HEK293 (cell line): ENCODE results near the gene DST.

Source experiments
- BCL11A ChIP-seq: fragments of 450-650 bp; formaldehyde crosslinking; IDR thresholded peaks from 2 replicates; pipeline ENCODE4 v1.5.1; 2016; ENCODE audit warnings: low read depth, missing biosample characterization, missing genetic modification characterization
- BCL11B ChIP-seq: fragments of 450-650 bp; formaldehyde crosslinking; IDR thresholded peaks from 2 replicates; pipeline ENCODE4 v1.5.1; 2016; ENCODE audit warnings: low read depth, missing biosample characterization, missing genetic modification characterization
- MYNN ChIP-seq: fragments of 450-650 bp; formaldehyde crosslinking; IDR thresholded peaks from 2 replicates; pipeline ENCODE4 v1.5.1; 2016; ENCODE audit warnings: missing biosample characterization, missing genetic modification characterization, borderline replicate concordance
- PRDM4 ChIP-seq: fragments of 450-650 bp; formaldehyde crosslinking; IDR thresholded peaks from 2 replicates; pipeline ENCODE4 v1.5.1; 2017; ENCODE audit warnings: missing biosample characterization, missing genetic modification characterization
- REPIN1 ChIP-seq: fragments of 450-650 bp; formaldehyde crosslinking; IDR thresholded peaks from 2 replicates; pipeline ENCODE4 v1.5.1; 2017; ENCODE audit warnings: missing biosample characterization, missing genetic modification characterization, low read depth
- SCRT1 ChIP-seq: fragments of 450-650 bp; formaldehyde crosslinking; IDR thresholded peaks from 2 replicates; pipeline ENCODE4 v1.5.1; 2016; ENCODE audit warnings: missing biosample characterization, missing genetic modification characterization, borderline replicate concordance
- TSHZ1 ChIP-seq: fragments of 450-650 bp; formaldehyde crosslinking; IDR thresholded peaks from 2 replicates; pipeline ENCODE4 v1.5.1; 2016; ENCODE audit warnings: missing biosample characterization, missing genetic modification characterization, borderline replicate concordance
- ZBTB7A ChIP-seq: fragments of 450-650 bp; formaldehyde crosslinking; IDR thresholded peaks from 2 replicates; pipeline ENCODE4 v1.5.1; 2016; ENCODE audit warnings: low read depth, missing biosample characterization, missing genetic modification characterization
- ZBTB8A ChIP-seq: fragments of 450-650 bp; formaldehyde crosslinking; IDR thresholded peaks from 2 replicates; pipeline ENCODE4 v1.5.1; 2016; ENCODE audit warnings: missing biosample characterization, missing genetic modification characterization
- ZNF2 ChIP-seq: fragments of 450-650 bp; formaldehyde crosslinking; IDR thresholded peaks from 2 replicates; pipeline ENCODE4 v1.5.1; 2016; ENCODE audit warnings: missing biosample characterization, missing genetic modification characterization
- ZNF24 ChIP-seq: fragments of 450-650 bp; formaldehyde crosslinking; IDR thresholded peaks from 2 replicates; pipeline ENCODE4 v1.5.1; 2016; ENCODE audit warnings: missing biosample characterization, missing genetic modification characterization
- ZNF248 ChIP-seq: fragments of 450-650 bp; formaldehyde crosslinking; IDR thresholded peaks from 2 replicates; pipeline ENCODE4 v1.5.1; 2017; ENCODE audit warnings: missing biosample characterization, missing genetic modification characterization
- ZNF354C ChIP-seq: fragments of 450-650 bp; formaldehyde crosslinking; IDR thresholded peaks from 2 replicates; pipeline ENCODE4 v1.5.1; 2016; ENCODE audit warnings: missing biosample characterization, missing genetic modification characterization, low read depth, borderline replicate concordance
- ZNF37A ChIP-seq: fragments of 450-650 bp; IDR thresholded peaks from 2 replicates; pipeline ENCODE4 v1.5.1; 2018; ENCODE audit warnings: missing biosample characterization, missing genetic modification characterization
- ZNF416 ChIP-seq: fragments of 450-650 bp; formaldehyde crosslinking; IDR thresholded peaks from 2 replicates; pipeline ENCODE4 v1.5.1; 2016; ENCODE audit warnings: missing biosample characterization, missing genetic modification characterization
- ZNF423 ChIP-seq: fragments of 450-650 bp; formaldehyde crosslinking; IDR thresholded peaks from 2 replicates; pipeline ENCODE4 v1.5.1; 2016; ENCODE audit warnings: missing biosample characterization, missing genetic modification characterization
- ZNF521 ChIP-seq: fragments of 450-650 bp; formaldehyde crosslinking; IDR thresholded peaks from 2 replicates; pipeline ENCODE4 v1.5.1; 2017; ENCODE audit warnings: missing biosample characterization, mild to moderate bottlenecking, missing genetic modification characterization
- ZNF561 ChIP-seq: fragments of 450-650 bp; IDR thresholded peaks from 2 replicates; pipeline ENCODE4 v1.5.1; 2018; ENCODE audit warnings: missing biosample characterization, missing genetic modification characterization, borderline replicate concordance
- ZNF600 ChIP-seq: fragments of 450-650 bp; formaldehyde crosslinking; IDR thresholded peaks from 2 replicates; pipeline ENCODE4 v1.5.1; 2016; ENCODE audit warnings: missing biosample characterization, missing genetic modification characterization
- ZNF670 ChIP-seq: fragments of 450-650 bp; formaldehyde crosslinking; IDR thresholded peaks from 2 replicates; pipeline ENCODE4 v1.5.1; 2016; ENCODE audit warnings: missing biosample characterization, missing genetic modification characterization, low read depth
- ZNF677 ChIP-seq: fragments of 450-650 bp; IDR thresholded peaks from 2 replicates; pipeline ENCODE4 v1.5.0; 2018; ENCODE audit warnings: missing biosample characterization, mild to moderate bottlenecking, missing genetic modification characterization, moderate library complexity
- ZNF747 ChIP-seq: fragments of 450-650 bp; formaldehyde crosslinking; IDR thresholded peaks from 2 replicates; pipeline ENCODE4 v1.5.1; 2016; ENCODE audit warnings: missing biosample characterization, missing genetic modification characterization
- ZNF843 ChIP-seq: fragments of 450-650 bp; formaldehyde crosslinking; IDR thresholded peaks from 2 replicates; pipeline ENCODE4 v1.5.1; 2016; ENCODE audit warnings: missing biosample characterization, missing genetic modification characterization
- ZSCAN23 ChIP-seq: fragments of 450-650 bp; formaldehyde crosslinking; IDR thresholded peaks from 2 replicates; pipeline ENCODE4 v1.5.1; 2016; ENCODE audit warnings: missing biosample characterization, missing genetic modification characterization
- ZSCAN30 ChIP-seq: fragments of 450-650 bp; IDR thresholded peaks from 2 replicates; pipeline ENCODE4 v1.5.1; 2018; ENCODE audit warnings: missing biosample characterization, mild to moderate bottlenecking, missing genetic modification characterization, moderate library complexity
- TF ChIP-seq, protein P1 (sequence below): fragments of 450-650 bp; formaldehyde crosslinking; IDR thresholded peaks from 2 replicates; pipeline ENCODE4 v1.5.1; 2016; ENCODE audit warnings: missing biosample characterization, missing genetic modification characterization
- TF ChIP-seq, protein P2 (sequence below): fragments of 450-650 bp; formaldehyde crosslinking; IDR thresholded peaks from 2 replicates; pipeline ENCODE4 v1.5.1; 2016; ENCODE audit warnings: missing biosample characterization, missing genetic modification characterization
- TF ChIP-seq, protein P3 (sequence below): fragments of 450-650 bp; formaldehyde crosslinking; IDR thresholded peaks from 2 replicates; pipeline ENCODE4 v1.5.1; 2016; ENCODE audit warnings: missing biosample characterization, missing genetic modification characterization, low read depth

DST gene

DNA sequence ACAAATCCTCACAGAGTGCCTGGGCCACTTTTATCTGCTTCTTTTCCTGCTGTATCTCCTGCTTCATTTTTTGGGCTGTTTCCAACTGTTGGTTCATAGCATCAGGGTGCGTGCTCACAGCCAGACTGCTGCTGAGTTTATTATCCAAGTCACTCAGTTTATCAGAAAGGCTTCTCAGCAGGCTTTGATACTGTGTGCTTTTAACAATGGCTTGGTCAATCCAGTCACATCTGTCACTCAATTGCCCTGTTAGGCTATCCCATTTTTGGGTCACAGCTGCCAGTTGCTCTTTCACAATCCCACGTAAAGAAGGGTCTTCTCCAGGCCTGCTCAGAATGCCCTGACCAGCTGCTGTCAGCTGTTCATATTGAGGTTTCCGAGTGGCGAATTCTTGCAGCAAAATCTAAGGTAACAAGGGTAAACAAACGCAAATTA lies 87.2 kb downstream of the DST start (continued):
- peak; percentile 63; the same call in 1 of the 2 replicates for TF ChIP-seq MYNN (tag by site-specific recombination)
- TF ChIP-seq ZNF600, result peak; percentile 95
- TF ChIP-seq ZNF747, result no peak
- TF ChIP-seq ZNF248, result no peak
- TF ChIP-seq ZNF24 (tag by site-specific recombination), result peak; percentile 83; the same call in 1 of the 2 replicates
- TF ChIP-seq ZNF521 (tag by site-specific recombination), result no peak
- TF ChIP-seq ZSCAN23, result peak; percentile 23; the same call in 1 of the 2 replicates
- peak; percentile 61; the same call in 1 of the 2 replicates for TF ChIP-seq ZNF423 (tag by site-specific recombination)
- TF ChIP-seq REPIN1 (tag by site-specific recombination), result no peak
- peak; percentile 14; the same call in 1 of the 2 replicates for TF ChIP-seq SCRT1 (tag by site-specific recombination)
- TF ChIP-seq BCL11A, result peak; percentile 80; the same call in 1 of the 2 replicates
- TF ChIP-seq ZNF670, result no peak
- TF ChIP-seq ZNF2 (tag by site-specific recombination), result peak; percentile 50; the same call in 1 of the 2 replicates
- peak; percentile 59; the same call in 1 of the 2 replicates for TF ChIP-seq TSHZ1 (tag by site-specific recombination)
- TF ChIP-seq BCL11B, result peak; percentile 89
- TF ChIP-seq ZNF843 (tag by site-specific recombination), result peak; percentile 97
- 0 out of 2 replicates have a peak, but pooled peaks have one; percentile 62 for TF ChIP-seq ZNF561 (tag by site-specific recombination)
- TF ChIP-seq ZSCAN30 (tag by site-specific recombination), result peak; percentile 90
- TF ChIP-seq ZNF416 (tag by site-specific recombination), result no peak
- TF ChIP-seq, protein P1, sequence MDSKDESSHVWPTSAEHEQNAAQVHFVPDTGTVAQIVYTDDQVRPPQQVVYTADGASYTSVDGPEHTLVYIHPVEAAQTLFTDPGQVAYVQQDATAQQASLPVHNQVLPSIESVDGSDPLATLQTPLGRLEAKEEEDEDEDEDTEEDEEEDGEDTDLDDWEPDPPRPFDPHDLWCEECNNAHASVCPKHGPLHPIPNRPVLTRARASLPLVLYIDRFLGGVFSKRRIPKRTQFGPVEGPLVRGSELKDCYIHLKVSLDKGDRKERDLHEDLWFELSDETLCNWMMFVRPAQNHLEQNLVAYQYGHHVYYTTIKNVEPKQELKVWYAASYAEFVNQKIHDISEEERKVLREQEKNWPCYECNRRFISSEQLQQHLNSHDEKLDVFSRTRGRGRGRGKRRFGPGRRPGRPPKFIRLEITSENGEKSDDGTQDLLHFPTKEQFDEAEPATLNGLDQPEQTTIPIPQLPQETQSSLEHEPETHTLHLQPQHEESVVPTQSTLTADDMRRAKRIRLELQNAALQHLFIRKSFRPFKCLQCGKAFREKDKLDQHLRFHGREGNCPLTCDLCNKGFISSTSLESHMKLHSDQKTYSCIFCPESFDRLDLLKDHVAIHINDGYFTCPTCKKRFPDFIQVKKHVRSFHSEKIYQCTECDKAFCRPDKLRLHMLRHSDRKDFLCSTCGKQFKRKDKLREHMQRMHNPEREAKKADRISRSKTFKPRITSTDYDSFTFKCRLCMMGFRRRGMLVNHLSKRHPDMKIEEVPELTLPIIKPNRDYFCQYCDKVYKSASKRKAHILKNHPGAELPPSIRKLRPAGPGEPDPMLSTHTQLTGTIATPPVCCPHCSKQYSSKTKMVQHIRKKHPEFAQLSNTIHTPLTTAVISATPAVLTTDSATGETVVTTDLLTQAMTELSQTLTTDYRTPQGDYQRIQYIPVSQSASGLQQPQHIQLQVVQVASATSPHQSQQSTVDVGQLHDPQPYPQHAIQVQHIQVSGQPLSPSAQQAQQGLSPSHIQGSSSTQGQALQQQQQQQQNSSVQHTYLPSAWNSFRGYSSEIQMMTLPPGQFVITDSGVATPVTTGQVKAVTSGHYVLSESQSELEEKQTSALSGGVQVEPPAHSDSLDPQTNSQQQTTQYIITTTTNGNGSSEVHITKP (tag by site-specific recombination), result peak; percentile 77
- TF ChIP-seq ZBTB8A (tag by site-specific recombination), result peak; percentile 89
- peak; percentile 80 for TF ChIP-seq PRDM4 (tag by site-specific recombination)
- TF ChIP-seq, protein P2, sequence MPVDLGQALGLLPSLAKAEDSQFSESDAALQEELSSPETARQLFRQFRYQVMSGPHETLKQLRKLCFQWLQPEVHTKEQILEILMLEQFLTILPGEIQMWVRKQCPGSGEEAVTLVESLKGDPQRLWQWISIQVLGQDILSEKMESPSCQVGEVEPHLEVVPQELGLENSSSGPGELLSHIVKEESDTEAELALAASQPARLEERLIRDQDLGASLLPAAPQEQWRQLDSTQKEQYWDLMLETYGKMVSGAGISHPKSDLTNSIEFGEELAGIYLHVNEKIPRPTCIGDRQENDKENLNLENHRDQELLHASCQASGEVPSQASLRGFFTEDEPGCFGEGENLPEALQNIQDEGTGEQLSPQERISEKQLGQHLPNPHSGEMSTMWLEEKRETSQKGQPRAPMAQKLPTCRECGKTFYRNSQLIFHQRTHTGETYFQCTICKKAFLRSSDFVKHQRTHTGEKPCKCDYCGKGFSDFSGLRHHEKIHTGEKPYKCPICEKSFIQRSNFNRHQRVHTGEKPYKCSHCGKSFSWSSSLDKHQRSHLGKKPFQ (tag by site-specific recombination), result no peak; the same call in none of the 2 replicates
- TF ChIP-seq ZNF37A (tag by site-specific recombination), result no peak
- peak; percentile 77 for TF ChIP-seq ZNF677 (tag by site-specific recombination)
- no peak for TF ChIP-seq ZBTB7A
- TF ChIP-seq ZNF354C (tag by site-specific recombination), result no peak
- TF ChIP-seq, protein P3, sequence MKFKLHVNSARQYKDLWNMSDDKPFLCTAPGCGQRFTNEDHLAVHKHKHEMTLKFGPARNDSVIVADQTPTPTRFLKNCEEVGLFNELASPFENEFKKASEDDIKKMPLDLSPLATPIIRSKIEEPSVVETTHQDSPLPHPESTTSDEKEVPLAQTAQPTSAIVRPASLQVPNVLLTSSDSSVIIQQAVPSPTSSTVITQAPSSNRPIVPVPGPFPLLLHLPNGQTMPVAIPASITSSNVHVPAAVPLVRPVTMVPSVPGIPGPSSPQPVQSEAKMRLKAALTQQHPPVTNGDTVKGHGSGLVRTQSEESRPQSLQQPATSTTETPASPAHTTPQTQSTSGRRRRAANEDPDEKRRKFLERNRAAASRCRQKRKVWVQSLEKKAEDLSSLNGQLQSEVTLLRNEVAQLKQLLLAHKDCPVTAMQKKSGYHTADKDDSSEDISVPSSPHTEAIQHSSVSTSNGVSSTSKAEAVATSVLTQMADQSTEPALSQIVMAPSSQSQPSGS (tag by site-specific recombination), result no peak
